Right atrium auricular region (tissue), 2 donors: ENCODE data around the gene DSTN. TPM values are rescaled to one million over a fixed set of nuclear protein-coding genes. Genes with fewer than 3 reads are reported as not detected.
A peak's percentile ranks its signal among the peaks of the same experiment; 100 is the strongest.

Experiments used
- DNase-seq: peaks from one replicate; pipeline ENCODE4 v3.0.0-alpha.2; 2019; ENCODE audit warnings: low spot score
- H3K27ac ChIP-seq, 2 donors: fragments of 200-600 bp; sonication (generic); 1 replicate in 1 of 2; 2 replicates in 1 of 2; pipeline ENCODE4 v1.5.1; 2016 to 2019
- H3K27me3 ChIP-seq, 2 donors: fragments of 200-600 bp; sonication (generic); one replicate each; pipeline versions ENCODE4 v1.5.1 to v1.6.0; 2017 to 2019
- H3K36me3 ChIP-seq: fragments of 200-600 bp; sonication (generic); one replicate; pipeline ENCODE4 v1.5.1; 2016
- H3K4me1 ChIP-seq, 2 donors: fragments of 200-600 bp; sonication (generic); one replicate each; pipeline versions ENCODE4 v1.5.1 to v1.6.0; 2017 to 2019
- H3K4me3 ChIP-seq, 2 donors: fragments of 200-600 bp; sonication (generic); 1 replicate in 1 of 2; 2 replicates in 1 of 2; pipeline ENCODE4 v1.5.1; 2017 to 2019; ENCODE audit warnings: mild to moderate bottlenecking in 1 of 2, moderate library complexity in 1 of 2
- H3K9me3 ChIP-seq, 2 donors: fragments of 200-600 bp; sonication (generic); one replicate each; pipeline ENCODE4 v1.5.1; 2019
- total RNA-seq, 2 donors: library from RNA; depleted of rRNA; stranded (reverse); fragments of >200 nt; gene quantifications; one replicate each; pipeline ENCODE4 v1.1.0, GENCODE V29; 2016
- TF ChIP-seq, protein P1 (sequence below), 2 donors: fragments of 200-600 bp; sonication (generic); IDR thresholded peaks; one replicate each; pipeline ENCODE4 v1.5.1; 2019; ENCODE audit warnings: antibody characterized with exemption in 2 of 2

Gene DSTN
- total RNA-seq, 2 donors from 2014 or later = 585 to 760 TPM

GRCh38 chr20:17533396-17533795 is 36.5 kb upstream of the DSTN start:
- Histone ChIP-seq H3K4me1 (peaks cover 0 to 15% of the 10 kb centered on the region in 2 donors), H3K27ac (no peak overlapping the region), H3K4me3 (no peak overlapping the region), H3K9me3 (no peaks in the 10 kb centered on the region), H3K36me3 (no peaks in the 10 kb centered on the region), H3K27me3 (no peaks in the 10 kb centered on the region)
- DNase-seq = no peak
- TF ChIP-seq, protein P1, sequence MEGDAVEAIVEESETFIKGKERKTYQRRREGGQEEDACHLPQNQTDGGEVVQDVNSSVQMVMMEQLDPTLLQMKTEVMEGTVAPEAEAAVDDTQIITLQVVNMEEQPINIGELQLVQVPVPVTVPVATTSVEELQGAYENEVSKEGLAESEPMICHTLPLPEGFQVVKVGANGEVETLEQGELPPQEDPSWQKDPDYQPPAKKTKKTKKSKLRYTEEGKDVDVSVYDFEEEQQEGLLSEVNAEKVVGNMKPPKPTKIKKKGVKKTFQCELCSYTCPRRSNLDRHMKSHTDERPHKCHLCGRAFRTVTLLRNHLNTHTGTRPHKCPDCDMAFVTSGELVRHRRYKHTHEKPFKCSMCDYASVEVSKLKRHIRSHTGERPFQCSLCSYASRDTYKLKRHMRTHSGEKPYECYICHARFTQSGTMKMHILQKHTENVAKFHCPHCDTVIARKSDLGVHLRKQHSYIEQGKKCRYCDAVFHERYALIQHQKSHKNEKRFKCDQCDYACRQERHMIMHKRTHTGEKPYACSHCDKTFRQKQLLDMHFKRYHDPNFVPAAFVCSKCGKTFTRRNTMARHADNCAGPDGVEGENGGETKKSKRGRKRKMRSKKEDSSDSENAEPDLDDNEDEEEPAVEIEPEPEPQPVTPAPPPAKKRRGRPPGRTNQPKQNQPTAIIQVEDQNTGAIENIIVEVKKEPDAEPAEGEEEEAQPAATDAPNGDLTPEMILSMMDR (IDR thresholded peaks at IDR 0.05) = no peak

DNA sequence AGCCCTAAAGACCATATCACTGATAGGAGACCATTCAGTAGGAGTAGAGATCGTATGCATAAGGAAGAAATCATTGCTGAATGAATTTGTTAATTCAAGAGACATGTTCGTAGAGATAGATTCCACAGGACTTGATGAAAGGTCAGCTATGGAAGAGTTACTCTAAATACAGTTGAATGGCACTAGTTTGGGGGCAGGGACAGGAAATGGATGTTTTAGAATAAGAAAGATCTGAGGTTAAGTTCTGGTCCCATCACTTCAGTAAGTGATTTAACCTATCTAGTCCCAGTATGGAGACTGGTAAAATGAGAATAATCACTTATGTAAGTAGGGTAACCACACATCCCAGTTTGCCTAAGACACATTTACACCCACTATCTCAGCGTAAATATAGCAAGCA is 35.8 kb upstream of the DSTN start:
- peaks cover 0 to 15% of the 10 kb centered on the region in 2 donors for H3K4me1 ChIP-seq
- TF ChIP-seq, protein P1 (IDR thresholded peaks at IDR 0.05) = no peak
- no peaks in the 10 kb centered on the region for H3K36me3 ChIP-seq

DNA sequence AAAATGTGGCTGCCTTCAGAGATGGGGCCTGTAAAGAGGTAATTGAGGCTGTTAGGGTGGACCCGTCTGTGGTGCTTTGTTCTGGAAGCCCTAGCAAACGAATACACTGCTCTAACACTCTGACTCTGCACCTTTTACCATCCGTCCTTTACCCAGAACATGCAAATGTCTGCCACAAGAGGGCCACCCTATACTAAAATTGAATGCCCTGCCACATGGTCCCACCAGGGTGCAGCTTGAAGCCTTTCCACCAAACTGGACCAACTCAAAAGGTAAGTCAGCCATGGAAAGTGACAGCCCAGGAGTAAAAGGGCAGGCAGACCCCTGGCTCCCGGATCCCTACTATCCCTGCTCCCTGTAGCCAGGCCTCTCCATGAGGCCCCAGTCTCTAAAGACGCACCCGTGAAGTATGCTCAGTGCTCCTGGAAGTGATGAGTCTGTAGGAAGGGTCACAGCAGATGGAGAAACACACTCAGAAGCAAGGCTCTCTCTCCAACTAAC is 32.9 kb upstream of the DSTN start:
- no peak overlapping the region for H3K4me3 ChIP-seq
- H3K27me3 ChIP-seq = no peaks in the 10 kb centered on the region
- TF ChIP-seq, protein P1 (IDR thresholded peaks at IDR 0.05) = peak; percentile 71 to 93
- no peaks in the 10 kb centered on the region for H3K9me3 ChIP-seq
- H3K4me1 ChIP-seq = peaks cover 0 to 7% of the 10 kb centered on the region in 2 donors
- no peak overlapping the region for H3K27ac ChIP-seq
- H3K36me3 ChIP-seq = no peaks in the 10 kb centered on the region
- DNase-seq = peak; percentile 84

More for the DNA sequence above, 35.8 kb upstream of the DSTN start:
- Histone ChIP-seq H3K4me3 (no peak overlapping the region), H3K27ac (no peak overlapping the region), H3K27me3 (no peaks in the 10 kb centered on the region), H3K9me3 (no peaks in the 10 kb centered on the region)
- no peak for DNase-seq

DNA sequence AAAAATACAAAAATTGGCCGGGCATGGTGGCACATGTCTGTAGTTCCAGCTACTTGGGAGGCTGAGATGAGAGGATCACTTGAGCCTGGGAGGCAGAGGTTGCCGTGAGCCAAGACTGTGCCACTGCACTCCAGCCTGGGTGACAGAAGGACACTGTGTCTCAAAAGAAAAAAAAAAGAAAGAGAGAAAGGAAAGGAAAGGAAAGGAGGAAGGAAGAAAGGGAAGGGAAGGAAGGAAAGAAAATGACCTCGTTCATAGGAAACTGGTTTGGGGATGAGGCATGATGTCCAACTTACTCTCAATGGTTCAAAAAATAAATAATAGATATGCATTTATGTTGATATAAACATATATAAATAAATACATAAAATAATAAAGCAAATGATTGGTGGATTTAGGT is 31.9 kb upstream of the DSTN start:
- Histone ChIP-seq H3K4me1 (peaks cover 0 to 14% of the 10 kb centered on the region in 2 donors), H3K36me3 (no peaks in the 10 kb centered on the region), H3K4me3 (no peak overlapping the region), H3K9me3 (no peaks in the 10 kb centered on the region), H3K27me3 (no peaks in the 10 kb centered on the region), H3K27ac (no peak overlapping the region)
- no peak for DNase-seq
- TF ChIP-seq, protein P1 (IDR thresholded peaks at IDR 0.05) = no peak

- H3K27me3 ChIP-seq = no peaks in the 10 kb centered on the region
- no peak overlapping the region for H3K4me3 ChIP-seq
- TF ChIP-seq, protein P1 (IDR thresholded peaks at IDR 0.05) = no peak
- H3K4me1 ChIP-seq = peaks cover 0 to 14% of the 10 kb centered on the region in 2 donors
- H3K9me3 ChIP-seq = no peaks in the 10 kb centered on the region
- no peak for DNase-seq
- H3K27ac ChIP-seq = no peak overlapping the region
- H3K36me3 ChIP-seq = no peaks in the 10 kb centered on the region
Observed at GRCh38 chr20:17538517-17539170, 31.2 kb upstream of the DSTN start.

GRCh38 chr20:17541596-17541995 is 28.3 kb upstream of the DSTN start:
- no peak overlapping the region for H3K4me3 ChIP-seq
- DNase-seq = no peak
- H3K36me3 ChIP-seq = no peaks in the 10 kb centered on the region
- H3K27ac ChIP-seq = no peak overlapping the region
- H3K9me3 ChIP-seq = no peaks in the 10 kb centered on the region
- peaks cover 0 to 19% of the 10 kb centered on the region in 2 donors for H3K4me1 ChIP-seq
- TF ChIP-seq, protein P1 (IDR thresholded peaks at IDR 0.05) = no peak
- H3K27me3 ChIP-seq = no peaks in the 10 kb centered on the region
